Fibroblast of skin of right quadriceps (primary cell): Measurements from ENCODE around the gene KIAA0513.
"Not testable (repeated sequence)": the region's sequence is repeated elsewhere in the genome, so short reads cannot be mapped to it uniquely, and the experiment has no call there.

Experiments used
- DNase-seq: peaks from one replicate; pipeline ENCODE4 v3.0.0-alpha.2; 2013

Gene KIAA0513

GRCh38 chr16:85051067-85051581 lies 23.5 kb downstream of the KIAA0513 start:
- DNase-seq: no peak

- no peak for DNase-seq
Observed at GRCh38 chr16:85051683-85052082, 24.1 kb downstream of the KIAA0513 start.

- DNase-seq: no peak
Observed at GRCh38 chr16:85052536-85052935, 24.9 kb downstream of the KIAA0513 start.

- not testable (repeated sequence) for DNase-seq
Observed at GRCh38 chr16:85054321-85054720, 26.7 kb downstream of the KIAA0513 start.

- peak; percentile 10 for DNase-seq
Observed at GRCh38 chr16:85054948-85055492, 27.4 kb downstream of the KIAA0513 start.

GRCh38 chr16:85055493-85056210 lies 28.1 kb downstream of the KIAA0513 start:
- peak; percentile 61 for DNase-seq

- DNase-seq: peak; percentile 40
Observed at GRCh38 chr16:85056211-85056748, 28.7 kb downstream of the KIAA0513 start.

- DNase-seq: no peak
Observed at GRCh38 chr16:85057212-85057889, 29.8 kb downstream of the KIAA0513 start.

GRCh38 chr16:85057948-85058347 lies 30.4 kb downstream of the KIAA0513 start:
- DNase-seq: no peak

GRCh38 chr16:85058909-85059308 lies 31.3 kb downstream of the KIAA0513 start:
- DNase-seq: no peak

- no peak for DNase-seq
Observed at GRCh38 chr16:85061566-85061965, 34.0 kb downstream of the KIAA0513 start.

GRCh38 chr16:85062323-85062722 lies 34.7 kb downstream of the KIAA0513 start:
- DNase-seq: no peak

GRCh38 chr16:85062845-85063244 lies 35.2 kb downstream of the KIAA0513 start:
- DNase-seq: no peak

GRCh38 chr16:85064186-85064585 lies 36.6 kb downstream of the KIAA0513 start:
- no peak for DNase-seq

- no peak for DNase-seq
Observed at GRCh38 chr16:85065099-85065498, 37.5 kb downstream of the KIAA0513 start.

GRCh38 chr16:85066346-85066885 lies 38.8 kb downstream of the KIAA0513 start:
- no peak for DNase-seq

GRCh38 chr16:85067024-85067423 lies 39.4 kb downstream of the KIAA0513 start:
- no peak for DNase-seq

GRCh38 chr16:85067426-85067825 lies 39.8 kb downstream of the KIAA0513 start:
- no peak for DNase-seq

GRCh38 chr16:85068746-85069145 lies 41.2 kb downstream of the KIAA0513 start:
- peak; percentile 20 for DNase-seq

GRCh38 chr16:85069171-85069570 lies 41.6 kb downstream of the KIAA0513 start:
- no peak for DNase-seq

- DNase-seq: no peak
Observed at GRCh38 chr16:85072076-85072860, 44.7 kb downstream of the KIAA0513 start.

GRCh38 chr16:85072947-85073346 lies 45.4 kb downstream of the KIAA0513 start:
- peak; percentile 46 for DNase-seq
